GM21529 (cell line): ENCODE data around the gene CDK11A.
"Not testable (repeated sequence)": the region's sequence is repeated elsewhere in the genome, so short reads cannot be mapped to it uniquely, and the experiment has no call there.

Experiments used
- ATAC-seq: cut with Tn5 transposase; IDR thresholded peaks from one replicate; pipeline ENCODE4 v1.9.1; 2021; ENCODE audit not compliant: unreplicated experiment

The CDK11A gene

GRCh38 chr1:1726088-1726487 lies 1.9 kb upstream of the CDK11A start:
- ATAC-seq: not testable (repeated sequence)

GRCh38 chr1:1721201-1721600 lies 3.0 kb downstream of the CDK11A start:
- ATAC-seq: no peak

GRCh38 chr1:1715109-1715883 lies 8.9 kb downstream of the CDK11A start:
- ATAC-seq: not testable (repeated sequence)

GRCh38 chr1:1707897-1708296 lies 16.3 kb downstream of the CDK11A start:
- not testable (repeated sequence) for ATAC-seq

- not testable (repeated sequence) for ATAC-seq
Observed at GRCh38 chr1:1707241-1707640, 16.9 kb downstream of the CDK11A start.

- ATAC-seq: not testable (repeated sequence)
Observed at GRCh38 chr1:1705623-1706022, 18.5 kb downstream of the CDK11A start.

GRCh38 chr1:1704284-1704957 lies 19.7 kb downstream of the CDK11A start:
- ATAC-seq: not testable (repeated sequence)

GRCh38 chr1:1703796-1704195 lies 20.4 kb downstream of the CDK11A start:
- ATAC-seq: no peak

GRCh38 chr1:1702506-1702905 lies 21.7 kb downstream of the CDK11A start:
- ATAC-seq: not testable (repeated sequence)

GRCh38 chr1:1700557-1700956 lies 23.6 kb downstream of the CDK11A start:
- ATAC-seq: not testable (repeated sequence)

- ATAC-seq: not testable (repeated sequence)
Observed at GRCh38 chr1:1700067-1700466, 24.1 kb downstream of the CDK11A start.

GRCh38 chr1:1699061-1699460 lies 25.1 kb downstream of the CDK11A start:
- ATAC-seq: not testable (repeated sequence)

GRCh38 chr1:1697358-1698183 lies 26.6 kb downstream of the CDK11A start:
- not testable (repeated sequence) for ATAC-seq

GRCh38 chr1:1696431-1697357 lies 27.5 kb downstream of the CDK11A start:
- ATAC-seq: not testable (repeated sequence)

GRCh38 chr1:1692714-1693647 lies 31.2 kb downstream of the CDK11A start, which contains the start of gene SLC35E2B:
TSS of gene SLC35E2B (minus strand) at chr1:1692795. CDS start at chr1:1676699, 16,096 bp downstream.
- peak; percentile 76 for ATAC-seq

GRCh38 chr1:1692324-1692713 lies 31.8 kb downstream of the CDK11A start:
- peak; percentile 40 for ATAC-seq

GRCh38 chr1:1691443-1691842 lies 32.7 kb downstream of the CDK11A start:
- ATAC-seq: not testable (repeated sequence)

- ATAC-seq: not testable (repeated sequence)
Observed at GRCh38 chr1:1689526-1689925, 34.6 kb downstream of the CDK11A start.

GRCh38 chr1:1687846-1688245 lies 36.3 kb downstream of the CDK11A start:
- ATAC-seq: no peak
